HG03520 (cell line): Measurements from ENCODE around the gene AMOTL1.
A peak's percentile ranks its signal among the peaks of the same experiment; 100 is the strongest.

Experiments
- ATAC-seq: cut with Tn5 transposase; IDR thresholded peaks from one replicate; pipeline ENCODE4 v1.9.1; 2021; ENCODE audit warnings: mild to moderate bottlenecking, moderate library complexity; ENCODE audit not compliant: unreplicated experiment

AMOTL1 gene

DNA sequence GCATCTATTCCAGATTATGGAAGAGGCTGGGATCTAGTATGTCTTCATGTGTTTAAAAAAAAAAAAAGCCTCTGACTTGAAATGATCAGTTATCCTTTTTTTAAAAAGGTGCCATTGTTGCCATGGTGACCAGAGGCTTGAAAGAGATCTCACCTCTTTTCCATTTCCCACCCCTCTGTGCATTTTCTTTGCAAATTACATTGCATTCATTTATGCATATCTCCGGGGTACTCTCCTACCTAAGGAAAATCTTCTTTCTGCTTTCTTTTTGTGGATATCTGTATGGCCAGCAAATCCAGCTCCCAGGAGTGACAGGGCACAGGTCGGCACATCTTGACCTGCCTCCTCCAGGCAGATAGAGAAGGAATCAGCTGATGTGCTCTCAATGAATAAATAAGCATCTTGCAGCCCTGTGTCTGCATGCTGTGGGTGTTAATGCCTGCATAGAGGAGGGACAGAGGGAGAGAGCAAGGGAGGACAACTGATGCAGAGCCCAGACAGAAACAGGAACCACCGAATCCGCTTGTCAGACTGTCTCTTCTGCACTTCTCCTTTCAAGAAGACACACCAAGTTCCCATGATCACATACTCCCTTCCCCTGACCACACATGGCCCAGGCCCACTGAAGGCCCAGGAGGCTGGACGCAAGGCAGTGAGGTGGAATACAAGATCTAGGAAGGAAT lies 154.3 kb downstream of the AMOTL1 start:
- ATAC-seq: no peak

DNA sequence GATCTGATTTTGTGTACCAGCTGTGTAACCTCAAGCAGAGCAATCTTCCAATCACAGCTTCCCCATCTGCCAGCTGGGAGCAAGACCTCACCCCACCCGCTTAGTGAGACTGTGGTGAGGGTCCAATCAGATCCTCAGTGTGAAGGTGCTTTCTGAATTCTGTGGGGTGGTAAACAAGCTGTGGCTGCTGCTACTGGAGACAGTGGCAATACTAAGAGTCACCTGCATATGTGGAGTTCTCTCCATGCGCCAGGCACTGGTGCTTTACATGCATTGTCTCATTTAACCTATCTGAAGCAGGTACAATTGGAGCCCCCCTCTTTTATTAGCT lies 154.8 kb downstream of the AMOTL1 start:
- no peak for ATAC-seq

- no peak for ATAC-seq
Measured at GRCh38 chr11:94924171-94924572, 156.0 kb downstream of the AMOTL1 start.

GRCh38 chr11:94924612-94925011 lies 156.5 kb downstream of the AMOTL1 start:
- no peak for ATAC-seq

- peak; percentile 48 for ATAC-seq
Measured at GRCh38 chr11:94925422-94926270, 157.5 kb downstream of the AMOTL1 start.

DNA sequence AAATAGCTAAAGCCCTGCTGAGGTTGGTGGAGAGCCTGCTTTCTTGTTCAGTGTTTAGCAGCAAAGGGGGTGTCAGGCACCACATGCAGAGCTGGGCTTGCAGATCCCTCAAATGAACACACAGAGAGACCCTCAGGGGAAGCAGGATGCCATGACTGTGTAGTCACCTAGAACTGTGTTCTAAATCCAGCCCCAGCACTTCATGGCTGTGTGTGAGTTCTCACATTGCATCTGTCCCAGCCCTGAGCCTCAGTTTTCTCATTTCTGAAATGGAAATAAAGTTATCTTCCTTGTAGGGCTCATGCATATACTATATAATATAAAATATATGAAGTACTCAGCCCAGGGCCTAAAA lies 158.1 kb downstream of the AMOTL1 start:
- peak; percentile 7 for ATAC-seq
